Chondrocyte (in vitro differentiated cells): ENCODE results near the gene SULT1C3. TPM values are rescaled to one million over a fixed set of nuclear protein-coding genes. Genes with fewer than 3 reads are reported as not detected.

Experiments
- DNase-seq: peaks from one replicate; pipeline ENCODE4 v3.0.0; 2021; ENCODE audit warnings: mixed read lengths, low spot score
- H3K27ac Mint-ChIP-seq: one replicate; pipeline ENCODE4 v1.8.0; 2021; ENCODE audit warnings: mild to moderate bottlenecking, moderate library complexity, mixed read lengths; ENCODE audit not compliant: unreplicated experiment
- H3K27me3 Mint-ChIP-seq: 2 replicates; pipeline ENCODE4 v1.8.0; 2021; ENCODE audit warnings: low read depth, mixed read lengths
- H3K36me3 Mint-ChIP-seq: 2 replicates; pipeline ENCODE4 v1.8.0; 2021; ENCODE audit warnings: low read depth, mixed read lengths
- H3K4me1 Mint-ChIP-seq: 2 replicates; pipeline ENCODE4 v1.8.0; 2021; ENCODE audit warnings: low read depth, mild to moderate bottlenecking, mixed read lengths
- H3K4me3 Mint-ChIP-seq: one replicate; pipeline ENCODE4 v1.8.0; 2021; ENCODE audit warnings: mild to moderate bottlenecking, moderate library complexity, mixed read lengths; ENCODE audit not compliant: unreplicated experiment
- H3K9me3 Mint-ChIP-seq: 2 replicates; pipeline ENCODE4 v1.8.0; 2021; ENCODE audit warnings: low read depth, mixed read lengths
- total RNA-seq: library from RNA; stranded (reverse); gene quantifications from 3 replicates; pipeline ENCODE4 v1.2.1, GENCODE V29; 2021
- TF ChIP-seq, protein P1 (sequence below): fragments of 200-600 bp; sonication (generic); IDR thresholded peaks from 2 replicates; pipeline ENCODE4 v1.5.0; 2021; ENCODE audit warnings: antibody characterized with exemption, mild to moderate bottlenecking, moderate library complexity

SULT1C3 gene
- total RNA-seq, 1 donor from 2014 or later = not detected

DNA sequence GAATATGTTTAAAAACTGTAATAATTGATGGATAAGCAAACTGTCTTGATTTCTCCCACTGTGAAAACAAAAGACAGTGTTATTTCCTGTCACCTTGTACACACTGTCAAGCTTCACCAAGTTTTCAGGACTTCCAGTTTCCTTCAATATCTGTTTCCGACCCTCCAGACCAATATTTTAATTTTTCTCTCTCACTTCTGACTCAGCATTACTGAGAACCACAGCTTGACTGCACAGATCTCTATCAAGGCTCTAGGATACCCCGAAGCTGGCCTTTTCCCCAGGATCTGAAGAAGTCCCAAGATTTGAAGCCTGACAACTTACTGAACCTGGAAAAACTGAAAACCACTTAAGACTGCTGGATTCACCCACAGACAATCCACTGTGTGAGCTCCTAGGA, 13.2 kb upstream of the SULT1C3 start:
- Mint-ChIP-seq H3K4me1 (no peaks in the 10 kb centered on the region), H3K9me3 (peaks cover 23% of the 10 kb centered on the region), H3K4me3 (no peak overlapping the region), H3K27ac (no peak overlapping the region), H3K36me3 (peaks cover 2% of the 10 kb centered on the region), H3K27me3 (peaks cover 13% of the 10 kb centered on the region)
- TF ChIP-seq, protein P1, sequence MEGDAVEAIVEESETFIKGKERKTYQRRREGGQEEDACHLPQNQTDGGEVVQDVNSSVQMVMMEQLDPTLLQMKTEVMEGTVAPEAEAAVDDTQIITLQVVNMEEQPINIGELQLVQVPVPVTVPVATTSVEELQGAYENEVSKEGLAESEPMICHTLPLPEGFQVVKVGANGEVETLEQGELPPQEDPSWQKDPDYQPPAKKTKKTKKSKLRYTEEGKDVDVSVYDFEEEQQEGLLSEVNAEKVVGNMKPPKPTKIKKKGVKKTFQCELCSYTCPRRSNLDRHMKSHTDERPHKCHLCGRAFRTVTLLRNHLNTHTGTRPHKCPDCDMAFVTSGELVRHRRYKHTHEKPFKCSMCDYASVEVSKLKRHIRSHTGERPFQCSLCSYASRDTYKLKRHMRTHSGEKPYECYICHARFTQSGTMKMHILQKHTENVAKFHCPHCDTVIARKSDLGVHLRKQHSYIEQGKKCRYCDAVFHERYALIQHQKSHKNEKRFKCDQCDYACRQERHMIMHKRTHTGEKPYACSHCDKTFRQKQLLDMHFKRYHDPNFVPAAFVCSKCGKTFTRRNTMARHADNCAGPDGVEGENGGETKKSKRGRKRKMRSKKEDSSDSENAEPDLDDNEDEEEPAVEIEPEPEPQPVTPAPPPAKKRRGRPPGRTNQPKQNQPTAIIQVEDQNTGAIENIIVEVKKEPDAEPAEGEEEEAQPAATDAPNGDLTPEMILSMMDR = no peak
- DNase-seq = no peak

DNA sequence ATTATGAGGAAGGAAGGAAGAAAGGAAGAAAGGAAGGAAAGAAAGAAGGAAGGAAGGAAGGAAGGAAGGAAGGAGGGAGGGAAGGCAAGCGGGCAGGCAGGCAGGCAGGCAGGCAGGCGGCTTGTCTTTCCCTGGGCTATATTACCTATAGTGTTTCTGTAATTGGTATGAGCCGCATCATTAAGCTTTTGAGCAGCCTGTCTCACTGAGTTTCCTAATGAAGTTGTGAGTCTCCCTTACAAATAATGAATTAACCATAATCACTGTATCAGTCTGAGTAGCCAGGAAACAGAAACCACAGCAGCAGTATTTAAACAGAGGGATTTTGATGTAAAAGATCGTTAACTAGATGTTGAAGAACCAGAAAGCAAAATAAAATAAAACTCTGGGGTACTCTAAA, 11.8 kb upstream of the SULT1C3 start:
- Mint-ChIP-seq H3K4me1 (no peaks in the 10 kb centered on the region), H3K36me3 (peaks cover 1% of the 10 kb centered on the region), H3K9me3 (peaks cover 16% of the 10 kb centered on the region), H3K27me3 (peaks cover 16% of the 10 kb centered on the region), H3K27ac (no peak overlapping the region), H3K4me3 (no peak overlapping the region)
- TF ChIP-seq, protein P1 = no peak
- no peak for DNase-seq

DNA sequence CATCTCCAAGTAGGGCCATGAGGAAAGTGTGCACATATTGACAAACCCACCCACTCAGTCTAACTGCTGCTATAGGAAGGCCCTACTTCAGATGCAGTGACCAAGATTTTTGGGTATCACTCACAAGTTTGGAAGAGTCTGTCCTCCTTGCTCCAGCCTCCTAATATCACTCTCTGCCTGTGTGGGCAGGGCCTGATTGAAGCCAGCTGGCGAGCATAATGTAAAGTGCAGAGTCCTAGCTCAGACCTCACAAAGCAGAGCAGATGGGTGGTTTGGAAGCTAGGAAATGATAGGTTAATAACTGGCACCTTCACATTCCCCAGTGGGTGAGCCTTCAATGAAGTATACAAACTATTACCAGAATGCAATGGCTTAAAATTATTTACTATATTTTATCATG, 11.2 kb upstream of the SULT1C3 start:
- Mint-ChIP-seq H3K9me3 (peaks cover 12% of the 10 kb centered on the region), H3K27me3 (peaks cover 20% of the 10 kb centered on the region), H3K4me3 (no peak overlapping the region), H3K27ac (no peak overlapping the region), H3K36me3 (no peaks in the 10 kb centered on the region), H3K4me1 (no peaks in the 10 kb centered on the region)
- DNase-seq = no peak
- TF ChIP-seq, protein P1 = no peak

DNA sequence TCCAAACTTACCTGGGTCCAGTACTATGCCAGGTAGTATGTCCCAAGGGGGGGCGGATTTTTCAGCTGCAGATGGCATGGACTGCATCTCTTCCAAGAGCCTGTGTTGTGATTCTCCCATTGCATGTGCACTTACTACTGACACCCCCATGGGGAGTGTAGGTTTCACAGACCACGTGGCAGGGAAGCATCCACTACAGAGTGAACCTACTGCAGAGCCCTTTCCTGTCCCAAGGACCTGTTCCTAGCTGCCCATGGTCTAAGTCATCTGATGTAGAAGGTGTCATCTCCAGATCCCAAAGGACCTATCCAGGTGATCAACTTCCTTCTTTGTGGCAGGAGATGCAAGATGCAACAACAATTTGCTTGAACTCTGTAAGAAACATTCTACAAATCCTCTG, 9.9 kb upstream of the SULT1C3 start:
- TF ChIP-seq, protein P1 = no peak
- no peaks in the 10 kb centered on the region for H3K4me1 Mint-ChIP-seq
- H3K4me3 Mint-ChIP-seq = no peak overlapping the region
- H3K27ac Mint-ChIP-seq = no peak overlapping the region
- peaks cover 1% of the 10 kb centered on the region for H3K9me3 Mint-ChIP-seq
- no peak for DNase-seq
- peaks cover 20% of the 10 kb centered on the region for H3K27me3 Mint-ChIP-seq
- peaks cover under 1% of the 10 kb centered on the region for H3K36me3 Mint-ChIP-seq

DNA sequence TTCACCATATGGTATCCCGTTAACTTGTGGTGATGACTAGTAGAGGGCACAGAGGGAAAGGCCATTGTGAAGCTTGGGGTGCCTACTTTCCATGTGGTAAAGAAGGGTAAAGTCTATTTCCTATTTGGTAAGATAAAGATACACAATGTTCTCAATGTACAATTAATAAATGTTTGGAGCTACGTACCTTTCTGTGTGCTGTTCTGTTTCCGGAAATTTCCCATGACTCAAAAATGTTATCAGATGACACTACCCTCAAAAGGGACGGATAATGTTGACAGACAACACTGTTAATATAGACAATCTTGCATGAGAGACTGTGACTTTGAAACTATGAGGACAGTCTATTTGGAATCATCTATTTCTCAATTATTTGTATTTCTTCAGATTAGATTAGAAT, 4.2 kb upstream of the SULT1C3 start:
- Mint-ChIP-seq H3K4me3 (no peak overlapping the region), H3K4me1 (no peaks in the 10 kb centered on the region), H3K9me3 (peaks cover 20% of the 10 kb centered on the region), H3K27ac (no peak overlapping the region), H3K36me3 (peaks cover 8% of the 10 kb centered on the region), H3K27me3 (peaks cover 12% of the 10 kb centered on the region)
- DNase-seq = no peak
- TF ChIP-seq, protein P1 = no peak
